HG02973 (cell line): Measurements from ENCODE around the gene CDH18.

Experiments
- ATAC-seq: cut with Tn5 transposase; IDR thresholded peaks from one replicate; pipeline ENCODE4 v1.9.1; 2021; ENCODE audit warnings: moderate library complexity; ENCODE audit not compliant: unreplicated experiment

The CDH18 gene

DNA sequence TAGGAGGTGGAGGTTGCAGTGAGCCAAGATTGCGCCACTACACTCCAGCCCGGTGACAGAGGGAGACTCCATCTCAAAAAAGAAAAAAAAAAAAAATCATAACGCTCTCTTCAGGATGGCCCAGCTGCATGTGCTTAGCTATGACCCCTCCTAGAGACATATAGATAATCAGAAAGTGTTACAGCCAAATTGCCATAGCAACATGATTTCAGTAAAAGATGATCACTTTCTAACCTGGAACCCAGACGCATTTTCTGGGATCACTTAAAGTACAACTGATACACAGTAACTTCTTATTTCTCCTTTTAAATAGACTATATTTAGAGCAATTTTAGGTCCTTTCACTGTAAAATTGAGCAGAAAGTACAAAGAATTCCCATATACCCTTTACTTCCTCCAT, 372.9 kb downstream of the CDH18 start:
- no peak for ATAC-seq

DNA sequence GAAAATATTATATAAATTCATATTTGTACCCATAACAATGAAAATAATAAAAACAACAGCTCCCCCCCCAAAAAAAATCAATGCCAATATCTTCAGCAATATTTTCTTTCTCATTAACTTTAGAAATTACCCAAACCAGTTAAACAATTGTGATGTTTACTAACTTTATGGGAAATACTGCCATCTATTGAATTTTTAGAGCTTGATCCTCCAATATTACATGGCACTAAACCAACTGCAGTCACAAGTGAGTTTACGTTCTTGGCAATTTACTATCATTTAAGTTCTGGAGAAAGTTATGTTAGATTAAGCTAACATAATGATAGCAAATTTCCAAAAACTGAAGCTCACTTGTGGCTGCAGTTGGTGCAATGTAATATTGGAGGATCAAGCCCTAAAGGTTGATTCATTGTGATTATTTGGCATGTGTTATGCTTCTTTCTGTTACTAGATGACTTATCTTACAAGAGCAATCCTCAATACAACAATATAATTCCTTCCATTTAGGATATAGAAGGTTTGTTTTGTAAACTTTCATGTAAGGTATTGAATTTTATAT, 379.5 kb downstream of the CDH18 start:
- ATAC-seq: no peak

DNA sequence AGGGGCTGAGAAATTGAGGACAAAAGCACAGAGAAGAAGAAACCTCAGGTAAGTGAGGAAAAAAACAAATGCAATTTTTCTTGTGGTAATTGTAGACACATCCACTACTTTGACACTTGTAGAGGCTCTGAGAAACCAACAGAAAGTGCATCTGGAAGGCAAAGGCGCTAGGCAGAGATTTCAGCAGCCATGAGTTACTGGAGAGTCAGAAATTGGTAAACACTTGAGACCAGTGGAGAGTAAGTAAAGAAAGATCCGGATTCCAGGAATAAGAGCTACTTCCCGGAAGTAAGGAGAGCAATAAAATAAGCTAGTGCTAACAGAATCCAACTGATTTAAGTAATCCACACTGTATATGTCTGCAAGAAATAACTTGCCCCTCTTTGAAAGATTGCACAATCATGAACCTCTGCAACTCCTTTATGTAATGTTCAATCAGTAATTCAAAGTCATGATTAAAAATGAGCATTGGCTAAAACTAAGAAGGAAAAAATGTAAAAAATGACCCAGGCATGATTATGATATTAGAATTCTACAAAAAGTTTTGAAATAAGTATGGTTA, 382.1 kb downstream of the CDH18 start:
- ATAC-seq: no peak

DNA sequence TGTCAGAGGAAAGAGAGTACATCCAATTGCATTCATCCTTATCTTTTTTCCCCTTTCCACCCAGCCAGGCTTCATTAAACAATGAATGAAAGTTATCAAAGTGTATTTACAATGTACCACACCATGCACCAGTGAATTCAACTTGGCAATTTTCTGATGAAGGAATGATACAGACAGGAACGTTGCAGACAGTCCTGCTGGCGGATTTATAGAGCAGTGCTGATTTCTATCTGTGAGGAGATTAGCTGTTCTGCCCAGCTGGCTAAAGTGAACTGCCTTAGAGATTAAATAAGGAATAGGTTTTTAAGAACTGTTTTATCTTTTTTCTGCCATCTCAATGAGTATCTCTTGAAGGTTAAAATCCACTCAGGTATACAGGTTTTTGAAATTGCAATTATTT, 403.9 kb downstream of the CDH18 start:
- ATAC-seq: no peak

DNA sequence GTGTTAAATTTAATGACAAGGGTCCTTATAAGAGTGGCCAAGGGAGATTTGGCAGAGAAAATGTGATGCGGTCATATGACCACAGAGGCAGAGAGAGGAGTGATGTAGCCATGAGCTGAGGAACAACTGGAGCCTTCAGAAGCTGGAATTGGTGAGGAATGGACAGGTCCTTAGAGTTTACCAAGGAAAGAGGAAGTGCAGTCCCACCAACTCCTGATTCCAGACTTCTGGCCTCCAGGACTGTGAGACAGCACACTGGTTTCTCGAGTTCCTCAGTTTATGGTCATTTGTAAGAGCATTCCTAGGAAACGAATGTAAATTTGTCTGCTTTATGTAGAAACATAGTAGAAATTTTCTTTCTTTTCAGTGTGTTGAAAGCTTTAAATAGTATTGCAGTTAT, 410.1 kb downstream of the CDH18 start:
- no peak for ATAC-seq

DNA sequence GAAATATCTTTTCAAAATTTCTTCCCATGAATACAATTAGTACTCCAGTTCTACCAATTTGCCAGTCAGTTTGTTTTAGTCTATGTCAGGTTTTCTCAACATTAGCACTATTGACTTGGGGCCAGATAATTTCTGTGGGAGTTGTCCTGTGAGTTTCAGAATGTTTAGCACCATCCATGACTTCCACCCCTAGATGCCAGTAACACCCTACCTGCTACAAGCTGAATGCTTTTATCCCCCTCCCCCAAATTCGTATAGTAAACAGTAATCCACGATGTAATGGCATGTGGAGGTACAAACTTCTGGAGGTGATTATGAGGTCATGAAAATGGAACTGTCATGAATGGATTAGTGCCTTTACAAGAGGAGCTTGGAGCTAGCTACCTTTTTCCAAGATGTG, 420.0 kb downstream of the CDH18 start:
- no peak for ATAC-seq

DNA sequence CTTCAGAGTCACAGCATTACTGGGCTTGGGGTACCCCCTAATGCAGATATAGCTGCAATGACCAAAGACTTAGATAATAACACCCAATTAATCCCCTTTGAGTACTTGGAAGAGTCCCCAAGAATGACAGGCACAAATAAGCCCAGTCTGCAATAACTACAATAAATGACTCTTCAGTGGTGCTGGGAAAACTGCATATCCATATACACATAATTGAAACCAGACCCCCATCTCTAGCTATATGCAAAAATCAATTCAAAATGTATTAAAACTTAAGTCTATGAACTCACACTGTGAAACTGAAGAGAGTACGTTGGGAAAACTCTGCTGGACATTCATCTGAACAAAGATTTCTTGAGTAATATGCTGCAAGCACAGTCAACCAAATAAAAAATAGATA, 422.5 kb downstream of the CDH18 start:
- ATAC-seq: no peak

DNA sequence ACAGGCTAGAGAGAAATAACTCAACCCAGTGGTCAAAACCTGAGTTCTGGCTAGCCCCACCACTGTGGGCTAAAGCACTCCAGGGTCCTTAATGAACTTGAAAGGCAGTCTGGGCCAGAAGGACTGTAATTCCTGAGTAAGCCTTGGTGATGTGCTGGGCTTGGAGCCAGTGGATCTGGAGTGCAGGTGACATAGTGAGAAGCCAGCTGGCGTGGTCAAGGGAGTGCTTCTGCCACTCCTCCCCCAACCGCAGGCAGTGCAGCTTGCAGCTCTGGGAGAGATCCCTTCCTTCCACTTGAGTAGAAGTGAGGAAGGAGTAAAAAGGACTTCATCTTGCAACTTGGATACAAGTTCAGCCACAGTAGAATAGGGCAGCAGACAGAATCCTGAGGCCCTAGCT, 424.0 kb downstream of the CDH18 start:
- ATAC-seq: no peak

DNA sequence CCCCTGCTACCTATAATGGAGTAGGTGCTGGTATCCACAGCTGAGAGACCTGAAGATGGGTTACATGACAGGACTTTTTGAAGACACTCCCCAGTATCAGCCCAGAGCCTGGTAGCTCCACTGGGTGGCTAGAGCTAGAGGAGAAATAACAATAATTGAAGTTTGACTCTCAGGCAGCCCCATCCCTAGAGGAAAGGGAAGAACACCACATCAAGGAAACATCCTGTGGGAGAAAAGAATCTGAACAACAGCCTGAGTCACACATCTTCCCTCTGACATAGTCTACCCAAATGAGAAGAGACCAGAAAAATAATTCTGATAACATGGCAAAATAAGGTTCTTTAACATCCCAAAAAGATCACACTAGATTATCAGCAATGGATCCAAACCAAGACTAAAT, 432.1 kb downstream of the CDH18 start:
- ATAC-seq: no peak

DNA sequence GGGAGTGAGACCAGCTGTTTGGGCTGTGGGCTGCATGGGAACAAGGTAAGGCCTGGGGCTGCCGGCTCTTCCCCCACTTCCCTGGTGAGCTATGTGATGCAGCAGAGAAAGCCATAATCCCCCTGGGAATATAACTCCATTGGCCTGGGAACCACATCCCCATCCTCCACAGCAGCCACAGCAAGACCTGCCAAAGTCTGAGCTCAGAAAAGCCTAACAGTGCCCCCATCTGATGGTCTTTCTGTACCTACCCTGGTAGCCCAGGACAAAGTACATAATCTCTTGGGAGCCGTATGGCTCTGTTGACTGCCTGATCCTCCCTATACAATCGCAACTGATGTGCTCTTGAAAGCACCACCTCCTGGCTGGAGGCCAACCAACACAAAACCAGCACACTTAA, 432.6 kb downstream of the CDH18 start:
- no peak for ATAC-seq

DNA sequence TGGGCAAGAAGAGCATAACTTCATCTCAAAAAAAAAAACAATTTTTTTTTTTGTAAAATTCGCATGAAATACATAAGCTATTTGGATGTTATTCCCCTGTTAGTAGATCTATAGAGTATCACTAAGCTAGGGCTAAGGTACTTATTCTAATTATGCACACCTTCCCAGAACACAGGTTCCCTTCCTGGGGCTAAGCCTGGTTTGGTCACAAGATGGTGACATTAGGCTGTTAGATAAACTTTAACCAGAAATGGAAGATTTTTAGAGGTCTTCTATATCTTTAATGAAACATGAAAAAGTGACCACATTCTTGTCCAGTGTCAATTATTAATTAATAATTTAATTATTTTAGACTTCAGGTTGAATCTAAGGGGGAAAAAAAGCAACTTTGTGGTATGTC, 433.5 kb downstream of the CDH18 start:
- ATAC-seq: no peak

DNA sequence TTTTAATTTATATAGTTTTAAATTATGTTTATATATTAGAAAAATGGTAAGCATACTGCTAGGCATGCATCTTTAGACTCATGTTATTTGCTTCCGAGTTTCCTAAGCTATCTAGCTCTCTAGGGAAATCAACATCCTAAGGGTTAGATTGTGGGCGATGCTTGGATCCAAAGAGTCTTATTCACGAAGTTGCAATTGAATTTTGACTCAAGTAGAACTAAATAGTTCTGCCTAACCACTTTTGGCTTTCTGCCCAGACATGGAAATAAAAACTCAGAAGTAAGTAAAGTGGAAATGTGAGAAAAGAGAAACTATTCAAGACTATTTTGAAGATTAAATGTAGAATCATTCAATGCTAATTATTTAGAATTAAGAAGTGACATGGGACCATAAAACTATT, 440.4 kb downstream of the CDH18 start:
- no peak for ATAC-seq

DNA sequence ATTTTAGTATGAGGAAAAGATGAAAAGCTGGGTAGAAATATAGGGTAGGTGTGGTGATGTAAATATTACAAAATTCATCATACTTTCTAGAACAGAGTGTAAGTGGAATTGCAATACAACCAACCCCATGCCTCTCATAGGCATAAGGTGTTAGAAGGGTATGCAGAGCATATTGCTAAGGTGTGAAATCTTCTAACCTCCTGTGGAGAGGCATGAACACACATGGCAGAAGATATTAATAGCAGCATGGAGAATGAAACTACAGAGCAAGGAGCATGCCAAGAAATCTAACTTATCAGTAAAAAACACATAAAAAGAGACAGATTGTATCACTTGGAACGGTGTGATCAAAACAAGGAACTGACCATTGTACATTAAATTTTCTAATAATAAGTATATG, 441.5 kb downstream of the CDH18 start:
- no peak for ATAC-seq

DNA sequence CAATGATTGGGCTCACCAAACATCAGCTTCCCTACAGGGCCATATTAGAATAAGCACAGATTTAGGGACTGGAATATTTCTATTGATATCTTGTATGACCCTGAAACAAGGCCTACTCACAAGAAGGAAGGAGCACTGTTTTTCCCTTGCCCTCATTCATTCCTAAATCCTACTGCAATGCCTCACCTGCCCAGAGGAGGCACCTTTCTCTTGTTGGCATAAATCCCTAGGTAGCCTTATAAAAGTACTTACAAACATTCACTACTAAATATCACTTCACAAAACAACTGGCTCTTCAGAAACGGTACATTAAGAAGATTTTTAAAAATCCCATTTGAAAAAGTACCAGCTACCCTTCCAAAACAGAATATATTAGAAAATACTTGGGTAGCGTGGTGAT, 449.4 kb downstream of the CDH18 start:
- ATAC-seq: no peak

DNA sequence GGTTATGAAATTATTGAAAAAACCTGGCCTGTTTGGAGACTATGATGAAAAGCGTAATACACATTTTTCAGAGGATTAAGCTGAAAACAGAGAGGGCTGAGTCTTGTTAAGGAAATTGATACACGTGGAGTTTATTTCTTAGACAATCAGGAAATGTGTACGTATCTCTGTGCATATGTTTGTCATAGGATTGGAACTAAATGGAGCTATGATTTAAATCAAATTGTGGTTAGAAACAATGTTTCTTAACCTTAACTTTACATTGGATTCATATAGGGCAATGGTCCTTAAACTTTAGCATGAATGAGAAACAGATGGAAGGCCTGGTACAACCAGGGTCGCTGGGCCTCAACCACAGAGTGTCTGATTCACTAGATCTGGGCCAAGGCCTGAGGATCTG, 451.6 kb downstream of the CDH18 start:
- ATAC-seq: no peak

DNA sequence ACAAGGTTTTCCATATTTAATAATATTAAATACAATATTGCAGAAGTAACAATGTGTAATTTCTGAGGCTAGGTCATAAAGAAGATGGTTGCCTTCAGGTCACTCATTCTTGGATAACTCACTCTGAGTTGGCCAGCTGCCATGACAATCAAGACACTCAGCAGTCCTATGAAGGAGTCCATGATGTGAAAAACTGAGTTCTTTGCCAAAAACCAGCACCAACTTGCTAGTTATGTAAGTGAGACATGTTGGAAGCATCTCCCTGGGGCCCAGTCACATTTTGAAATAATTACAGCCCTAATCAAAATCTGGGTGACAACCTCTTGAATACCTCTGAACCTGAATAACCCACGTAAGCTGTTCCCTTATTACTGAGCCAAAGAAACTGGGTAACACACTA, 453.2 kb downstream of the CDH18 start:
- ATAC-seq: no peak

DNA sequence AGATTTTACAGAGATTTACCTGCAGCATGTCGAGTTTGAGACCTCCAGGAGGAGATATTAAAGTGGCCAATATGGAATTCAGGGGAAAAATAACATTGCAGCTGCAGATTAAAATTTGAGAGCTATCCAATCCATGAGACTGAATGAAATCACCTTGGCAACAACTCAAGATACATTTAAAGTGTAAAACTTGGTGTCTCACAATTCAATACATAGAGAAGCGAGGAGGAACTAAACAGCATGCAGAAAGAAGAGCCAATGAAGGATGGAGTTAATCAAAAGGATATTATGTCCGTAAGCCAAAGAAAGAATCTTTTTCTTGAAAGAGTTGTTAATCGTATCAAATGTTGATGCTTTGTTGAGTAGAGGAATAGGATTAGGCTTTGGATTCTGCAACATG, 455.1 kb downstream of the CDH18 start:
- ATAC-seq: no peak

DNA sequence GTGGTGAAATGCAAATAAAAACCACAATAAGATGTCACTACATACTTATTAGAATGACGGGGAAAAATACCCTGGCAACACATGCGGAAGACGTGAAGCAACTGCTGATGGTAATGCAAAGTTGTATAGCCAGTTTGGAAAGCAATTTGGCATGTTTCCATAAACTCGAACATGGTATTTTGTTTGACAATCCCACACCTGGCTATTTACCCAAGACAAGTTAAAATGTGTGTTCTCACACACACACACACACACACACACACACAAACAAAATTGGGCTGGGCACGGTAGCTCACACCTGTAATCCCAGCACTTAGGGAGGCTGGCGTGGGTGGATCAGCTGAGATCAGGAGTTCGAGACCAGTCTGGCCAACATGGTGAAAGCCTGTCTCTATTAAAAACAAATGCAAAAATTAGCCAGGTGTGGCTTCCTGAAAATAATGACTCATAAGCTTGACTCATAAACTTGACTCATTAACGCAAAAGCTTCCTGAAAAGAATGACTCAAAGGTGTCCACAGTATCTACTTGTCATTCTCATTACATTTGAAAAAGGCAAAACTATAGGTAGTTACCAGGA, 456.5 kb downstream of the CDH18 start:
- ATAC-seq: no peak

DNA sequence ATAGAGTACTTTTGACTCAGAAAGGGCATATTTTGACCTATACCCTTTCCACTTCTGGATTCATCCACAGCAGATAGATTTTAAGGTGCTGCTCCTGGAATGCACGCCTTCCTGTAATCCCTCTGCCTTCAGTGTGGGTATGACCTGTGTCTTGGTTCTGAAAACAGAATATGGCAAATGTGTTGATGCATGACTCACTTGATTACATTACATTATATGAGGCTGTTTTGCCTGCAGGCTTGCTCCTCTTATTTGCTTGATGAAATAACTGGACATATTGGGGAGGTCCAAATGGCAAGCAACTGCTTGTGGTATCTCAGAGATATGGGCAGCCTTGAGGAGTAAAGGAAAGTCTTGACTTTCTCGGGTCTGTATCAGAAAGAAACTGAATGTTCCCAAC, 468.6 kb downstream of the CDH18 start:
- no peak for ATAC-seq

DNA sequence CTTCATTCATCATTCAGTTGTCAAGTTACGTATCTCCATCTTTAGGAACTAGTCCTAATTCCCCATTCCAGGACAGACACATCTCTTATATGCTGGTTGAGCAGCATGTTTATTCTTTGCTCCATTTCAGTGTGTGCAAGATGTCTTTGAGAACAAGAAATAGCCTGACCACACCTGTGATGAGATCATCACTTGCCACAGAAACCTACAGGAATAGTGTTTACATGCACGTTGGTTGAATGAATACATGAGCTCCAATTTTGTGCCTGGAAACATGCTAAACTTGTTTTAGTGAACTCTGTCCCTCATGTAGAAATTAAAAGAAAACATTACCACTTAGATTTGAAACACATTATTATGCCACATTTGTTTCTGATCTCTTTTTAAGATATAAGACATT, 489.1 kb downstream of the CDH18 start:
- ATAC-seq: no peak

DNA sequence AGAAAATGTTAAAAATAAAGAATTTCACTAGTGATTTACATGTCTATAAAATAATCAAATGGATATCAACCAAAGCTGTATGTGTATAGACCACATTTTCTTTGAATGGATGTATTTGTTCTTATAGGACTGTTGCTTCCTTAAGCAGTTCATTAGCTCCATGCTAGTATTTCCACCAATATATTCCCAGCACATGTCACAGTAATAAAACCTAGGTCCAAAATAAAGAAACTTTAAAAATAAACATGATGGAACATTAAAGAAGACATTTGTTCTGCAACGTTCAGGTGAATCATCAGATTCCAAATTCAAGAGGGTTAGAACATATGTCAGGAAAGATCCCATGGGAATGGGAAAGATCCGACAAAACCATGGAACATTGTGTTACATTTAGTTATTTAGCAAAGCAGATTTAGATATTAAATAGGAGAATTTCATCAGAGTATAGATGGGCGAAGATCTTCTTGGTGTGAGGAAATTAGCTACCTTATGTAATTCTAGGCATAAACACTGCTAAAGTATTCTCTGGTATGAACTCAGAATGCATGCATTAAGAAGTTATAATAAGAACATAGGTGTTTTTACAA, 490.7 kb downstream of the CDH18 start:
- ATAC-seq: no peak

DNA sequence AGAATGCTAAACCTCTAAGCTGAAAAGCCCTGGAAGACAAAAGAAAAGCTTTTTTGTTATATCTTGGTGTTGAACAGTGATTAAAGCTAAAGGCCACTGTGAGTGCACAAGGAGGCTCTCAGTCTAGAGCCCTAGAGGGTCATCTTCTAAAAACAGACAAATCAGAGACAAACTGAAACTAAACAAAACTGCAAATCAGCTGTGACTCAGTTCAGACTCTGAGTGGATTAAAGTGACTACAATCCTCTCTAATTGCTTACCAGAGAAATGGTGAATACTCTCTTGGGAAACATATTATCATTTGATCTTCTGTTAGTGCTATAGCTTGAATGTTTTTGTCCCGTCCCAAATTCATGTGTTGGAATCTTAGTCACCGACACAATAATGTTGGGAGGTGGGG, 491.9 kb downstream of the CDH18 start:
- ATAC-seq: no peak

DNA sequence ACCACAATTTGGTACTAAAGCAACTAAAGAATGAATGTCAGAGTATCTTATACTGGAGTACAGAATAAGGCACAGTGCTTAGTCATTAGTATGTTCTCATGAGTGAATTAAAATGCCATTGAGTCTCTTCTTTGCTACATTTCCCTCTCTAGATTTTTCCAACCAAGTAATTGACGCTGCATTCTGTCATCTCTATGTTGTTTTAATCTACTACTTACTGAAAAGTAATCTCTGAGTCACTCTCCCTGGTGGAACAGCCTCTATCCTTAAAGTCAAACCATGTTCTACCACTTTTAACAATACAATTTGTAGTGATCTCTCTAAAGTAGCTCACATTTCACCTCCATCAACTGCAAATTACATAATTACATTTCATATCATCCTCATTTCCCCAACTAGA, 495.1 kb downstream of the CDH18 start:
- no peak for ATAC-seq
